Liver (tissue), 9 donors: ENCODE data around the gene GCDH. TPM values are rescaled to one million over a fixed set of nuclear protein-coding genes. Genes with fewer than 3 reads are reported as not detected.

ENCODE experiments used
- DNase-seq: peaks from one replicate; pipeline ENCODE4 v3.0.0-alpha.2; 2017; ENCODE audit warnings: low spot score
- H3K27ac ChIP-seq, 2 donors: one replicate each; pipeline ENCODE4 v1.7.0; 2013; ENCODE audit warnings: inconsistent platforms in 2 of 2, low read length in 2 of 2, control low read depth in 1 of 2, low read depth in 1 of 2, mild to moderate bottlenecking in 1 of 2
- H3K27me3 ChIP-seq, 4 donors: one replicate each; pipeline versions ENCODE4 v1.6.1 to v1.7.0; 2013; ENCODE audit warnings: low read length in 3 of 4, inconsistent platforms in 1 of 4, mild to moderate bottlenecking in 1 of 4, moderate library complexity in 1 of 4; ENCODE audit not compliant: control insufficient read depth in 4 of 4, insufficient read depth in 4 of 4
- H3K36me3 ChIP-seq, 4 donors: one replicate each; pipeline versions ENCODE4 v1.6.1 to v1.7.0; 2013; ENCODE audit warnings: low read length in 3 of 4, mild to moderate bottlenecking in 3 of 4, low read depth in 1 of 4, moderate library complexity in 1 of 4; ENCODE audit not compliant: control insufficient read depth in 4 of 4, insufficient read depth in 3 of 4
- H3K4me1 ChIP-seq, 4 donors: one replicate each; pipeline versions ENCODE4 v1.6.1 to v1.7.0; 2013; ENCODE audit warnings: low read length in 3 of 4, mild to moderate bottlenecking in 3 of 4, moderate library complexity in 1 of 4; ENCODE audit not compliant: control insufficient read depth in 4 of 4, insufficient read depth in 4 of 4
- H3K4me3 ChIP-seq, 3 donors: one replicate each; pipeline versions ENCODE4 v1.6.1 to v1.7.0; 2013; ENCODE audit warnings: low read length in 3 of 3, control low read depth in 1 of 3, low read depth in 1 of 3, mild to moderate bottlenecking in 1 of 3
- H3K9ac ChIP-seq, 2 donors: one replicate each; pipeline ENCODE4 v1.7.0; 2013; ENCODE audit warnings: low read length in 2 of 2, mild to moderate bottlenecking in 2 of 2, moderate library complexity in 2 of 2, control low read depth in 1 of 2, low read depth in 1 of 2
- H3K9me3 ChIP-seq, 4 donors: one replicate each; pipeline versions ENCODE4 v1.6.1 to v1.7.0; 2013; ENCODE audit warnings: low read length in 3 of 4; ENCODE audit not compliant: control insufficient read depth in 4 of 4
- EGR1 ChIP-seq, 2 donors: IDR thresholded peaks; 2 replicates each; pipeline ENCODE4 v1.6.1; 2016 to 2018; ENCODE audit warnings: antibody characterized with exemption in 2 of 2, low read depth in 2 of 2
- FOXA1 ChIP-seq: IDR thresholded peaks from 2 replicates; pipeline ENCODE4 v1.6.1; 2016; ENCODE audit warnings: antibody characterized with exemption
- FOXA2 ChIP-seq: IDR thresholded peaks from 2 replicates; pipeline ENCODE4 v1.6.1; 2016; ENCODE audit warnings: antibody characterized with exemption
- GABPA ChIP-seq, 2 donors: IDR thresholded peaks in 1 of 2; conservative IDR thresholded peaks in 1 of 2; 2 replicates each; pipeline ENCODE4 v1.6.1; 2016; ENCODE audit warnings: antibody characterized with exemption in 2 of 2, mild to moderate bottlenecking in 1 of 2, moderate library complexity in 1 of 2
- HNF4A ChIP-seq, 2 donors: conservative IDR thresholded peaks; 2 replicates each; pipeline ENCODE4 v1.6.1; 2016; ENCODE audit warnings: antibody characterized with exemption in 2 of 2, mild to moderate bottlenecking in 2 of 2
- HNF4G ChIP-seq: IDR thresholded peaks from 2 replicates; pipeline ENCODE4 v1.6.1; 2016; ENCODE audit warnings: antibody characterized with exemption
- JUND ChIP-seq, 2 donors: IDR thresholded peaks; 2 replicates each; pipeline ENCODE4 v1.6.1; 2016; ENCODE audit warnings: antibody characterized with exemption in 2 of 2
- NR2F2 ChIP-seq: IDR thresholded peaks from 2 replicates; pipeline ENCODE4 v1.6.1; 2016; ENCODE audit warnings: antibody characterized with exemption
- RAD21 ChIP-seq, 2 donors: IDR thresholded peaks; 2 replicates each; pipeline ENCODE4 v1.6.1; 2016; ENCODE audit warnings: antibody characterized with exemption in 2 of 2, mild to moderate bottlenecking in 2 of 2
- RXRA ChIP-seq, 2 donors: IDR thresholded peaks; 2 replicates each; pipeline ENCODE4 v1.6.1; 2017 to 2018; ENCODE audit warnings: antibody characterized with exemption in 2 of 2, mild to moderate bottlenecking in 1 of 2
- SP1 ChIP-seq: IDR thresholded peaks from 2 replicates; pipeline ENCODE4 v1.6.1; 2018; ENCODE audit warnings: antibody characterized with exemption, mild to moderate bottlenecking
- TAF1 ChIP-seq: conservative IDR thresholded peaks from 2 replicates; pipeline ENCODE4 v1.6.1; 2016; ENCODE audit warnings: antibody characterized with exemption, mild to moderate bottlenecking
- YY1 ChIP-seq: IDR thresholded peaks from 2 replicates; pipeline ENCODE4 v1.6.1; 2016; ENCODE audit warnings: antibody characterized with exemption, mild to moderate bottlenecking
- WGBS: extraction: QIAGEN DNeasy Blood & Tissue Kit; methylation state at CpG from one replicate; pipeline ENCODE4 v1.1.7; 2013; 5-methylcytosine and 5-hydroxymethylcytosine counted together
- polyA plus RNA-seq, 2 donors: library from polyadenylated mRNA; stranded (reverse) in 1 of 2; unstranded in 1 of 2; fragments of 200-250 nt in 1 of 2; fragments of >200 nt in 1 of 2; fragmentation: Nextera tagmentation in 1 of 2; extraction: Ambion mirVana in 1 of 2; gene quantifications; one replicate each; pipeline versions ENCODE4 v1.2.1 to v1.2.3, GENCODE V29; 2013 to 2015
- total RNA-seq, 2 donors: library from RNA; depleted of rRNA; stranded (reverse); fragments of >200 nt; gene quantifications; one replicate each; pipeline ENCODE4 v1.2.3, GENCODE V29; 2014
- TF ChIP-seq, protein P1 (sequence below): fragments of 150-350 bp; IDR thresholded peaks from 2 replicates; pipeline ENCODE4 v1.5.1; 2017; ENCODE audit warnings: improper control_type of control experiment, low read depth, low read length; ENCODE audit not compliant: missing input control
- TF ChIP-seq, protein P2 (sequence below): IDR thresholded peaks from 2 replicates; pipeline ENCODE4 v1.6.1; 2016; ENCODE audit warnings: antibody characterized with exemption, mild to moderate bottlenecking
- TF ChIP-seq, protein P3 (sequence below): IDR thresholded peaks from 2 replicates; pipeline ENCODE4 v1.6.1; 2016; ENCODE audit warnings: antibody characterized with exemption
- TF ChIP-seq, protein P4 (sequence below): IDR thresholded peaks from 2 replicates; pipeline ENCODE4 v1.6.1; 2016; ENCODE audit warnings: antibody characterized with exemption
- TF ChIP-seq, protein P5 (sequence below): IDR thresholded peaks from 2 replicates; pipeline ENCODE4 v1.6.1; 2016; ENCODE audit warnings: antibody characterized with exemption
- donor health status: healthy.
- donor health status: healthy.
- donor health status: healthy.
- donor health status: healthy.
- donor health status: healthy.

GCDH gene
- total and polyA plus RNA-seq, 4 donors, result 65.8 to 118 (median 78.1) TPM

DNA sequence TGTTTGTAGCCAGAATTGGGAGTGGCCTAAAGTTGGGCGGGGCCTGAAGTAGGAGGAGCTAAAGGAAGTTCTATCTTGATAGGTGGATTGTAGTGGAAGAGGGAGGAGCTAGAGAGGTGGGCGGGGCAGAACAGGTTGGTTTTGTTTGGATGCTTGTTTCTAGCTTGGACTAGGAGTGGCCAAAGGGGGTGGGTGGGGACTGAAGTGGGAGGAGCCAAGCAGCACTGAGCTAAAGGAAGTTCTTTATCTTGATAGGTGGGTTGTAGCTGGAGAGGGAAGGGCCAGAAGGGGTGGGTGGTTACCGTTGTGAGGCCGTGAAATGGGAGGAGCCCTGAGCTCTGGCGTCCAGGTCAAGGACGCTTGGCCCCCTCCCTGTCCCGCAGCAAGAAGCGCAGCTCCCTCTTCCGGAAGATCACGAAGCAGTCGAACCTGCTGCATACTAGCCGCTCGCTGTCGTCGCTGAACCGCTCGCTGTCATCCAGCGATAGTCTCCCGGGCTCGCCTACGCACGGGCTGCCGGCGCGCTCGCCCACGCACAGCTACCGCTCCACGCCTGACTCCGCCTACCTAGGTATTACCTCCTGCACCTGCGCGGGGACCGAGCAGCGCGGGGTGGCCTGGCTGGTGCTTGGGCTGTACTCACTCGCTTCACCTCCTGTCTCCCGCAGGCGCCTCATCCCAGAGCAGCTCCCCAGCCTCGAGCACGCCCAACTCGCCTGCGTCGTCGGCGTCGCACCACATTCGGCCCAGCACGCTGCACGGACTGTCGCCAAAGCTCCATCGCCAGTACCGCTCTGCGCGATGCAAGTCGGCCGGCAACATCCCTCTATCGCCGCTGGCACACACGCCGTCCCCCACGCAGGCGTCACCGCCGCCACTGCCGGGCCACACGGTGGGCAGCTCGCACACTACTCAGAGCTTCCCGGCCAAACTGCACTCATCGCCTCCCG is 17.7 kb upstream of the GCDH start:
- WGBS, result 40% methylated on average over 70 of the region's 70 CpGs
- Histone ChIP-seq H3K9ac (no peak overlapping the region), H3K36me3 (peaks cover 0 to 10% (median 6%) of the 10 kb centered on the region in 4 donors), H3K4me1 (peaks cover 0 to 6% (median 3%) of the 10 kb centered on the region in 4 donors), H3K4me3 (peak overlapping the region in 2 of 3 donors; percentile 18 to 42), H3K9me3 (no peaks in the 10 kb centered on the region), H3K27ac (no peak overlapping the region), H3K27me3 (no peaks in the 10 kb centered on the region)
- TF ChIP-seq HNF4A (conservative IDR thresholded peaks at IDR 0.05) (no peak), SP1 (no peak), RXRA (IDR thresholded peaks at IDR 0.05) (peak in 1 of 2 donors; percentile 15), JUND (IDR thresholded peaks at IDR 0.05) (no peak), EGR1 (IDR thresholded peaks at IDR 0.05; ENCODE audit: low read depth in 2 of 2) (peak; percentile 93 to 94), YY1 (no peak), NR2F2 (peak; percentile 57), RAD21 (IDR thresholded peaks at IDR 0.05) (no peak), GABPA (IDR thresholded peaks at IDR 0.05 in 1 of 2, conservative IDR thresholded peaks at IDR 0.05 in 1 of 2) (no peak), HNF4G (no peak), TAF1 (no peak), FOXA2 (no peak), FOXA1 (no peak)
- TF ChIP-seq, protein P1, sequence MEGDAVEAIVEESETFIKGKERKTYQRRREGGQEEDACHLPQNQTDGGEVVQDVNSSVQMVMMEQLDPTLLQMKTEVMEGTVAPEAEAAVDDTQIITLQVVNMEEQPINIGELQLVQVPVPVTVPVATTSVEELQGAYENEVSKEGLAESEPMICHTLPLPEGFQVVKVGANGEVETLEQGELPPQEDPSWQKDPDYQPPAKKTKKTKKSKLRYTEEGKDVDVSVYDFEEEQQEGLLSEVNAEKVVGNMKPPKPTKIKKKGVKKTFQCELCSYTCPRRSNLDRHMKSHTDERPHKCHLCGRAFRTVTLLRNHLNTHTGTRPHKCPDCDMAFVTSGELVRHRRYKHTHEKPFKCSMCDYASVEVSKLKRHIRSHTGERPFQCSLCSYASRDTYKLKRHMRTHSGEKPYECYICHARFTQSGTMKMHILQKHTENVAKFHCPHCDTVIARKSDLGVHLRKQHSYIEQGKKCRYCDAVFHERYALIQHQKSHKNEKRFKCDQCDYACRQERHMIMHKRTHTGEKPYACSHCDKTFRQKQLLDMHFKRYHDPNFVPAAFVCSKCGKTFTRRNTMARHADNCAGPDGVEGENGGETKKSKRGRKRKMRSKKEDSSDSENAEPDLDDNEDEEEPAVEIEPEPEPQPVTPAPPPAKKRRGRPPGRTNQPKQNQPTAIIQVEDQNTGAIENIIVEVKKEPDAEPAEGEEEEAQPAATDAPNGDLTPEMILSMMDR, result no peak
- TF ChIP-seq, protein P2, sequence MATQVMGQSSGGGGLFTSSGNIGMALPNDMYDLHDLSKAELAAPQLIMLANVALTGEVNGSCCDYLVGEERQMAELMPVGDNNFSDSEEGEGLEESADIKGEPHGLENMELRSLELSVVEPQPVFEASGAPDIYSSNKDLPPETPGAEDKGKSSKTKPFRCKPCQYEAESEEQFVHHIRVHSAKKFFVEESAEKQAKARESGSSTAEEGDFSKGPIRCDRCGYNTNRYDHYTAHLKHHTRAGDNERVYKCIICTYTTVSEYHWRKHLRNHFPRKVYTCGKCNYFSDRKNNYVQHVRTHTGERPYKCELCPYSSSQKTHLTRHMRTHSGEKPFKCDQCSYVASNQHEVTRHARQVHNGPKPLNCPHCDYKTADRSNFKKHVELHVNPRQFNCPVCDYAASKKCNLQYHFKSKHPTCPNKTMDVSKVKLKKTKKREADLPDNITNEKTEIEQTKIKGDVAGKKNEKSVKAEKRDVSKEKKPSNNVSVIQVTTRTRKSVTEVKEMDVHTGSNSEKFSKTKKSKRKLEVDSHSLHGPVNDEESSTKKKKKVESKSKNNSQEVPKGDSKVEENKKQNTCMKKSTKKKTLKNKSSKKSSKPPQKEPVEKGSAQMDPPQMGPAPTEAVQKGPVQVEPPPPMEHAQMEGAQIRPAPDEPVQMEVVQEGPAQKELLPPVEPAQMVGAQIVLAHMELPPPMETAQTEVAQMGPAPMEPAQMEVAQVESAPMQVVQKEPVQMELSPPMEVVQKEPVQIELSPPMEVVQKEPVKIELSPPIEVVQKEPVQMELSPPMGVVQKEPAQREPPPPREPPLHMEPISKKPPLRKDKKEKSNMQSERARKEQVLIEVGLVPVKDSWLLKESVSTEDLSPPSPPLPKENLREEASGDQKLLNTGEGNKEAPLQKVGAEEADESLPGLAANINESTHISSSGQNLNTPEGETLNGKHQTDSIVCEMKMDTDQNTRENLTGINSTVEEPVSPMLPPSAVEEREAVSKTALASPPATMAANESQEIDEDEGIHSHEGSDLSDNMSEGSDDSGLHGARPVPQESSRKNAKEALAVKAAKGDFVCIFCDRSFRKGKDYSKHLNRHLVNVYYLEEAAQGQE, result no peak
- TF ChIP-seq, protein P3, sequence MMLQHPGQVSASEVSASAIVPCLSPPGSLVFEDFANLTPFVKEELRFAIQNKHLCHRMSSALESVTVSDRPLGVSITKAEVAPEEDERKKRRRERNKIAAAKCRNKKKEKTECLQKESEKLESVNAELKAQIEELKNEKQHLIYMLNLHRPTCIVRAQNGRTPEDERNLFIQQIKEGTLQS, result no peak
- TF ChIP-seq, protein P4, sequence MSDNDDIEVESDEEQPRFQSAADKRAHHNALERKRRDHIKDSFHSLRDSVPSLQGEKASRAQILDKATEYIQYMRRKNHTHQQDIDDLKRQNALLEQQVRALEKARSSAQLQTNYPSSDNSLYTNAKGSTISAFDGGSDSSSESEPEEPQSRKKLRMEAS, result no peak
- TF ChIP-seq, protein P5, sequence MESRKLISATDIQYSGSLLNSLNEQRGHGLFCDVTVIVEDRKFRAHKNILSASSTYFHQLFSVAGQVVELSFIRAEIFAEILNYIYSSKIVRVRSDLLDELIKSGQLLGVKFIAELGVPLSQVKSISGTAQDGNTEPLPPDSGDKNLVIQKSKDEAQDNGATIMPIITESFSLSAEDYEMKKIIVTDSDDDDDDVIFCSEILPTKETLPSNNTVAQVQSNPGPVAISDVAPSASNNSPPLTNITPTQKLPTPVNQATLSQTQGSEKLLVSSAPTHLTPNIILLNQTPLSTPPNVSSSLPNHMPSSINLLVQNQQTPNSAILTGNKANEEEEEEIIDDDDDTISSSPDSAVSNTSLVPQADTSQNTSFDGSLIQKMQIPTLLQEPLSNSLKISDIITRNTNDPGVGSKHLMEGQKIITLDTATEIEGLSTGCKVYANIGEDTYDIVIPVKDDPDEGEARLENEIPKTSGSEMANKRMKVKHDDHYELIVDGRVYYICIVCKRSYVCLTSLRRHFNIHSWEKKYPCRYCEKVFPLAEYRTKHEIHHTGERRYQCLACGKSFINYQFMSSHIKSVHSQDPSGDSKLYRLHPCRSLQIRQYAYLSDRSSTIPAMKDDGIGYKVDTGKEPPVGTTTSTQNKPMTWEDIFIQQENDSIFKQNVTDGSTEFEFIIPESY, result no peak
- DNase-seq, result peak; percentile 81
